Measurements from ENCODE around the gene GOLGB1.

The GOLGB1 gene

GRCh38 chr3:121661376-121661775, 88.2 kb downstream of the GOLGB1 start:
- no peak overlapping the region for H3K4me3 ChIP-seq (ENCODE audit: insufficient read depth, low read depth, low read length)
- no peak overlapping the region for H3K27ac ChIP-seq (ENCODE audit: insufficient read depth, low read depth, low read length, poor library complexity, severe bottlenecking)
- 91 to 94% methylated on average over 6 of the region's 6 CpGs for WGBS, 2 experiments
- H3K36me3 ChIP-seq (ENCODE audit: control insufficient read depth, insufficient read depth, low read length), result peaks cover 11% of the 10 kb centered on the region
- H3K27me3 ChIP-seq (ENCODE audit: control insufficient read depth, insufficient read depth, low read length, poor library complexity, severe bottlenecking), result no peaks in the 10 kb centered on the region
- H3K9me3 ChIP-seq (ENCODE audit: control insufficient read depth, low read length), result no peaks in the 10 kb centered on the region
- no peaks in the 10 kb centered on the region for H3K4me1 ChIP-seq (ENCODE audit: control insufficient read depth, insufficient read depth, low read length)

GRCh38 chr3:121660356-121661171, 89.0 kb downstream of the GOLGB1 start, which contains the start of gene HCLS1:
Gene HCLS1, minus strand, starts transcription at chr3:121660903. Its CDS starts 2,556 bp downstream, at chr3:121658347.
- Histone ChIP-seq H3K27ac (ENCODE audit: insufficient read depth, low read depth, low read length, poor library complexity, severe bottlenecking) (no peak within 1 kb of the TSS), H3K36me3 (ENCODE audit: control insufficient read depth, insufficient read depth, low read length) (peaks cover 9% of the 10 kb centered on the region), H3K27me3 (ENCODE audit: control insufficient read depth, insufficient read depth, low read length, poor library complexity, severe bottlenecking) (no peaks in the 10 kb centered on the region), H3K9me3 (ENCODE audit: control insufficient read depth, low read length) (no peaks in the 10 kb centered on the region), H3K4me3 (ENCODE audit: insufficient read depth, low read depth, low read length) (no peak within 1 kb of the TSS), H3K4me1 (ENCODE audit: control insufficient read depth, insufficient read depth, low read length) (no peaks in the 10 kb centered on the region)
- 92 to 96% methylated on average over 9 of the region's 9 CpGs for WGBS, 2 experiments

- 88 to 96% methylated on average over 3 of the region's 3 CpGs for WGBS, 2 experiments
- Histone ChIP-seq H3K4me3 (ENCODE audit: insufficient read depth, low read depth, low read length) (no peak overlapping the region), H3K36me3 (ENCODE audit: control insufficient read depth, insufficient read depth, low read length) (peaks cover 3% of the 10 kb centered on the region), H3K4me1 (ENCODE audit: control insufficient read depth, insufficient read depth, low read length) (no peaks in the 10 kb centered on the region), H3K27ac (ENCODE audit: insufficient read depth, low read depth, low read length, poor library complexity, severe bottlenecking) (no peak overlapping the region), H3K27me3 (ENCODE audit: control insufficient read depth, insufficient read depth, low read length, poor library complexity, severe bottlenecking) (no peaks in the 10 kb centered on the region), H3K9me3 (ENCODE audit: control insufficient read depth, low read length) (no peaks in the 10 kb centered on the region)
Observed at GRCh38 chr3:121659586-121659985, 90.0 kb downstream of the GOLGB1 start.

- Histone ChIP-seq H3K4me3 (ENCODE audit: insufficient read depth, low read depth, low read length) (no peak overlapping the region), H3K9me3 (ENCODE audit: control insufficient read depth, low read length) (no peaks in the 10 kb centered on the region), H3K27me3 (ENCODE audit: control insufficient read depth, insufficient read depth, low read length, poor library complexity, severe bottlenecking) (no peaks in the 10 kb centered on the region), H3K36me3 (ENCODE audit: control insufficient read depth, insufficient read depth, low read length) (no peaks in the 10 kb centered on the region), H3K4me1 (ENCODE audit: control insufficient read depth, insufficient read depth, low read length) (no peaks in the 10 kb centered on the region), H3K27ac (ENCODE audit: insufficient read depth, low read depth, low read length, poor library complexity, severe bottlenecking) (no peak overlapping the region)
- WGBS, 2 experiments, result 97% methylated on average over 5 to 6 of the region's 6 CpGs
Observed at GRCh38 chr3:121658716-121659435, 90.7 kb downstream of the GOLGB1 start.

GRCh38 chr3:121654493-121655385, 94.8 kb downstream of the GOLGB1 start:
- Histone ChIP-seq H3K36me3 (ENCODE audit: control insufficient read depth, insufficient read depth, low read length) (no peaks in the 10 kb centered on the region), H3K27ac (ENCODE audit: insufficient read depth, low read depth, low read length, poor library complexity, severe bottlenecking) (no peak overlapping the region), H3K4me3 (ENCODE audit: insufficient read depth, low read depth, low read length) (no peak overlapping the region), H3K9me3 (ENCODE audit: control insufficient read depth, low read length) (no peaks in the 10 kb centered on the region), H3K27me3 (ENCODE audit: control insufficient read depth, insufficient read depth, low read length, poor library complexity, severe bottlenecking) (no peaks in the 10 kb centered on the region), H3K4me1 (ENCODE audit: control insufficient read depth, insufficient read depth, low read length) (no peaks in the 10 kb centered on the region)
- 94 to 97% methylated on average over 4 to 6 of the region's 6 CpGs for WGBS, 2 experiments

- Histone ChIP-seq H3K27me3 (ENCODE audit: control insufficient read depth, insufficient read depth, low read length, poor library complexity, severe bottlenecking) (no peaks in the 10 kb centered on the region), H3K27ac (ENCODE audit: insufficient read depth, low read depth, low read length, poor library complexity, severe bottlenecking) (no peak overlapping the region), H3K9me3 (ENCODE audit: control insufficient read depth, low read length) (no peaks in the 10 kb centered on the region), H3K4me1 (ENCODE audit: control insufficient read depth, insufficient read depth, low read length) (no peaks in the 10 kb centered on the region), H3K36me3 (ENCODE audit: control insufficient read depth, insufficient read depth, low read length) (no peaks in the 10 kb centered on the region), H3K4me3 (ENCODE audit: insufficient read depth, low read depth, low read length) (no peak overlapping the region)
Observed at GRCh38 chr3:121651684-121652083, 97.9 kb downstream of the GOLGB1 start.

GRCh38 chr3:121649645-121650044, 99.9 kb downstream of the GOLGB1 start:
- Histone ChIP-seq H3K4me3 (ENCODE audit: insufficient read depth, low read depth, low read length) (no peak overlapping the region), H3K27me3 (ENCODE audit: control insufficient read depth, insufficient read depth, low read length, poor library complexity, severe bottlenecking) (no peaks in the 10 kb centered on the region), H3K9me3 (ENCODE audit: control insufficient read depth, low read length) (no peaks in the 10 kb centered on the region), H3K27ac (ENCODE audit: insufficient read depth, low read depth, low read length, poor library complexity, severe bottlenecking) (no peak overlapping the region), H3K36me3 (ENCODE audit: control insufficient read depth, insufficient read depth, low read length) (no peaks in the 10 kb centered on the region), H3K4me1 (ENCODE audit: control insufficient read depth, insufficient read depth, low read length) (no peaks in the 10 kb centered on the region)

GRCh38 chr3:121648219-121648958, 101.2 kb downstream of the GOLGB1 start:
- Histone ChIP-seq H3K36me3 (ENCODE audit: control insufficient read depth, insufficient read depth, low read length) (no peaks in the 10 kb centered on the region), H3K9me3 (ENCODE audit: control insufficient read depth, low read length) (no peaks in the 10 kb centered on the region), H3K4me1 (ENCODE audit: control insufficient read depth, insufficient read depth, low read length) (no peaks in the 10 kb centered on the region), H3K27me3 (ENCODE audit: control insufficient read depth, insufficient read depth, low read length, poor library complexity, severe bottlenecking) (no peaks in the 10 kb centered on the region), H3K27ac (ENCODE audit: insufficient read depth, low read depth, low read length, poor library complexity, severe bottlenecking) (no peak overlapping the region), H3K4me3 (ENCODE audit: insufficient read depth, low read depth, low read length) (no peak overlapping the region)
- 86 to 90% methylated on average over 6 of the region's 6 CpGs for WGBS, 2 experiments

- no peaks in the 10 kb centered on the region for H3K27me3 ChIP-seq (ENCODE audit: control insufficient read depth, insufficient read depth, low read length, poor library complexity, severe bottlenecking)
- no peaks in the 10 kb centered on the region for H3K9me3 ChIP-seq (ENCODE audit: control insufficient read depth, low read length)
- H3K36me3 ChIP-seq (ENCODE audit: control insufficient read depth, insufficient read depth, low read length), result no peaks in the 10 kb centered on the region
- H3K4me1 ChIP-seq (ENCODE audit: control insufficient read depth, insufficient read depth, low read length), result no peaks in the 10 kb centered on the region
- H3K27ac ChIP-seq (ENCODE audit: insufficient read depth, low read depth, low read length, poor library complexity, severe bottlenecking), result peak overlapping the region; percentile 6
- 89 to 97% methylated on average over 5 of the region's 5 CpGs for WGBS, 2 experiments
- H3K4me3 ChIP-seq (ENCODE audit: insufficient read depth, low read depth, low read length), result no peak overlapping the region
Observed at GRCh38 chr3:121645054-121645453, 104.5 kb downstream of the GOLGB1 start.

Measured in ectodermal cell (in vitro differentiated cells).